Coronary artery (tissue), 2 donors: ENCODE data around the gene TAOK2.
A peak's percentile ranks its signal among the peaks of the same experiment; 100 is the strongest.
"Not testable (repeated sequence)": the region's sequence is repeated elsewhere in the genome, so short reads cannot be mapped to it uniquely, and the experiment has no call there.

Experiments
- DNase-seq: peaks from one replicate; pipeline ENCODE4 v3.0.0-alpha.2; 2017; ENCODE audit warnings: low spot score
- H3K27ac ChIP-seq, 2 donors: fragments of 200-600 bp; sonication (generic); one replicate each; pipeline ENCODE4 v1.5.1; 2016 to 2019
- H3K4me3 ChIP-seq: fragments of 200-600 bp; sonication (generic); 2 replicates; pipeline ENCODE4 v1.5.1; 2016; ENCODE audit warnings: mild to moderate bottlenecking, moderate library complexity
- TF ChIP-seq, protein P1 (sequence below): fragments of 200-600 bp; sonication (generic); IDR thresholded peaks from one replicate; pipeline ENCODE4 v1.5.1; 2019; ENCODE audit warnings: antibody characterized with exemption

TAOK2 gene

GRCh38 chr16:29959293-29959692 lies 14.4 kb upstream of the TAOK2 start:
- Histone ChIP-seq H3K27ac (no peak overlapping the region), H3K4me3 (no peak overlapping the region)
- TF ChIP-seq, protein P1, sequence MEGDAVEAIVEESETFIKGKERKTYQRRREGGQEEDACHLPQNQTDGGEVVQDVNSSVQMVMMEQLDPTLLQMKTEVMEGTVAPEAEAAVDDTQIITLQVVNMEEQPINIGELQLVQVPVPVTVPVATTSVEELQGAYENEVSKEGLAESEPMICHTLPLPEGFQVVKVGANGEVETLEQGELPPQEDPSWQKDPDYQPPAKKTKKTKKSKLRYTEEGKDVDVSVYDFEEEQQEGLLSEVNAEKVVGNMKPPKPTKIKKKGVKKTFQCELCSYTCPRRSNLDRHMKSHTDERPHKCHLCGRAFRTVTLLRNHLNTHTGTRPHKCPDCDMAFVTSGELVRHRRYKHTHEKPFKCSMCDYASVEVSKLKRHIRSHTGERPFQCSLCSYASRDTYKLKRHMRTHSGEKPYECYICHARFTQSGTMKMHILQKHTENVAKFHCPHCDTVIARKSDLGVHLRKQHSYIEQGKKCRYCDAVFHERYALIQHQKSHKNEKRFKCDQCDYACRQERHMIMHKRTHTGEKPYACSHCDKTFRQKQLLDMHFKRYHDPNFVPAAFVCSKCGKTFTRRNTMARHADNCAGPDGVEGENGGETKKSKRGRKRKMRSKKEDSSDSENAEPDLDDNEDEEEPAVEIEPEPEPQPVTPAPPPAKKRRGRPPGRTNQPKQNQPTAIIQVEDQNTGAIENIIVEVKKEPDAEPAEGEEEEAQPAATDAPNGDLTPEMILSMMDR = no peak
- no peak for DNase-seq

- H3K4me3 ChIP-seq, DNase-seq, H3K27ac ChIP-seq: not testable (repeated sequence)
Measured at GRCh38 chr16:29959821-29960220, 13.8 kb upstream of the TAOK2 start.

DNA sequence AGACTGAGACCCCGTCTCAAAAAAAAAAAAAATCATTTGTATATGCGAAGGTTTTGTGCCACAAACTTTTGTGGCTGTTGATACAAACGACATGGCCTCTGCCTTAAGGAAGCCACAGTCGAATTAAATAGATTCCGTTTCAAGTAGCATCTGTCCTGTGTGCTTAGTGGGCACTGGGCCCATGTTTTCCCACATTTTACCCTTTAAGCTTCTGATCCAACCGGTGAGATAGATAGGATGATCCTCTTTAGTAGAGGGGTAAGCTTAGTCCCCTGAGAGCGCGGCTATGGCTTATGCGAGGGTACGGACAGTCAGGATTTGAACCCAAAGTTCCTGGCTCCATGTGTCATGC lies 12.6 kb upstream of the TAOK2 start:
- DNase-seq = no peak
- peak overlapping the region; percentile 78 for H3K4me3 ChIP-seq
- TF ChIP-seq, protein P1 = no peak
- H3K27ac ChIP-seq = peak overlapping the region; percentile 93 to 95

DNA sequence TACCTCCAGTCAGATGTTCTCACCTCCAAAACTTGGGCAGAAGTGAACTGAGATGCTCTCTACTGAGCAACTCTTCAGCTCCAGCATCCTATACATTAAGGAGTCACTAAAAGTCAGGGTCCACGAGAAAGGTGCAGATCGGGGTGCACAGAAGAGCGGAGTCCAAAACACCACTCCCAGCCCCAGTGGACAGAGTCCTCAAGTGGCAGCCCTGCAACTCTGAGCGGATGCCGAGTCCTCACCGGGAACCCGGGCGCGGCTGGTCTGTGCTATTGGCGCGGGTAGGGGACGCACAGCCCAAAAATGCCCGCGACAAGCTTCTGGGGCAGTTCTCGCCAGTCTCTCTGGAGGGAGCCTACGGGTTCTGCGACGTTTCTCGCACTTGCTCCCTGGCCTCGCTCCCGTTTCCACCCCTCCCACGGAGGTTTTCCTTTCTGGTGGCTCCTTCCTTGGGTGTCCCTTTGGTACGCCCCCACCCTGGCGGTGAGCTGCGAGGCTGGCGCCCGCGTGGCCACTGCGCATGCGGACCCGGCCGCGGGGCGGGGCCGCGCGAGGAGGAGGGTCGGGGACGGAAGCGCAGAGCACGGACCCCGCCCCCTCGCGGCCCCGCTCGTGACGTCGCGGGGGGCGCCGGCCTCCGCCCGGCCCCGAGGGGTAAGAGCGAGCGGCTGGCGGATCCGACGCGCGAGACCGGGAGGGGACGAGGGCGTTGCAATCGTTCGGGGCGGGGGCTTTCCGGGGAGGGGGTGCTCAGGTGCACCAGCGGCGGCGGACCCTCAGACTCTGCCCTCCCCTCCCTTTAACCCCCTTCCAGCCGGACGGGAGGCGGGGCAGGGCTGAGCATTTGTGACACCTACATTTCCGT lies 12.0 kb upstream of the TAOK2 start, which contains the start of gene TMEM219:
TSS of gene TMEM219 (plus strand) at position 601 of the 865 bp plus-strand sequence. CDS start 1,065 bp downstream, outside the sequence.
- peak within 1 kb of the TSS; percentile 93 to 95 for H3K27ac ChIP-seq
- peak; percentile 93 for DNase-seq
- TF ChIP-seq, protein P1 = peak; percentile 24
- H3K4me3 ChIP-seq = peak within 1 kb of the TSS; percentile 78

DNA sequence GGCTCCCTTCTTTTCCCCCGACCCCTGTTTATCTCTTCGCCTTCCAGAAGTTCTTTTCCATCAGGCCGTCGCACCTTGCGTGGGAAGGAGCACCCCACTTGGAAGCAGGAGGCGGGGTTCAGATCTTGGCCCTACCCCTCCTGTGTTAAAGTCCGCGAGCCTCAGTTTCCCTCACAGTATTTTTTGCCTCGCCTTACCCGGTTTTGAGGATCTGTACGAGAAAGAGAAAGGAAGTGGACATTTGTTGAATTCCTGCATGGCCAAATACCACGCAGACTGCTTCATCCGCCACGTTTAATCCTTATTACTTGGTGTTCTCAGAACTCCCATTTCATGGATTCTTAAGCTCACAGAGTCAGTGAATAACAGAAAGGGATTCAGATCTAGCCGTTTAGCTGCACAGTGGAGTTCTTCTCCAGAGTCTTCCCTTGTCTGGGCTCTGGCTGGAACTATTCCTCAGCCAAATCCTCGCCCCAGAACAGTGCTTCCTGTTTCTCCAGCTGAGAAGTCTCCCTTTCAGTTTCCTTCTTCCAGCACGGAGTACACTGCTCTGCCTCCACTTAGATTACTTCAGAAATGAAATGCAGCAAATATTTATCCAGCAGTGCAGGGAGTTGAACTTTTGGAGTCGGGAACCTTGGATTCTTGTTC lies 11.2 kb upstream of the TAOK2 start:
- peak overlapping the region; percentile 78 for H3K4me3 ChIP-seq
- TF ChIP-seq, protein P1 = no peak
- peak overlapping the region; percentile 93 to 95 for H3K27ac ChIP-seq
- DNase-seq = no peak

DNA sequence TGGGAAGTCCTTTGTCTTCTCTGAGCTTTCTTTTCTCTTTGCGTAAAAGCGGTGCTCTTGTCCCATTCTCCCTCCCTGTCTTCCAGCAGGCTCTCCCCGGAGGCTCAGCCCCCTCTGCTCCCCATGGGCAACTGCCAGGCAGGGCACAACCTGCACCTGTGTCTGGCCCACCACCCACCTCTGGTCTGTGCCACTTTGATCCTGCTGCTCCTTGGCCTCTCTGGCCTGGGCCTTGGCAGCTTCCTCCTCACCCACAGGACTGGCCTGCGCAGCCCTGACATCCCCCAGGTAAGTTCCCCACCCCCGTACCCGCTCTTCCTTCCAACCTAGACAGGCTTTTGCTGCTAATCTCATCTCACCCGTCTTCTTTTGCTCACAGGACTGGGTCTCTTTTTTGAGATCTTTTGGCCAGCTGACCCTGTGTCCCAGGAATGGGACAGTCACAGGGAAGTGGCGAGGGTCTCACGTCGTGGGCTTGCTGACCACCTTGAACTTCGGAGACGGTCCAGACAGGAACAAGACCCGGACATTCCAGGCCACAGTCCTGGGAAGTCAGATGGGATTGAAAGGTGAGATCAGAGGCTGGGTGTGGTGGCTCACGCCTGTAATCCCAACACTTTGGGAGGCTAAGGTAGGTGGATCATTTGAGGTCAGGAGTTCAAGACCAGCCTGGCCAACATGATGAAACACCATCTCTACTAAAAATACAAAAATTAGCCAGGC lies 10.5 kb upstream of the TAOK2 start:
- Histone ChIP-seq H3K4me3 (peak overlapping the region; percentile 78), H3K27ac (peak overlapping the region; percentile 93 to 95)
- DNase-seq = no peak
- TF ChIP-seq, protein P1 = no peak

DNA sequence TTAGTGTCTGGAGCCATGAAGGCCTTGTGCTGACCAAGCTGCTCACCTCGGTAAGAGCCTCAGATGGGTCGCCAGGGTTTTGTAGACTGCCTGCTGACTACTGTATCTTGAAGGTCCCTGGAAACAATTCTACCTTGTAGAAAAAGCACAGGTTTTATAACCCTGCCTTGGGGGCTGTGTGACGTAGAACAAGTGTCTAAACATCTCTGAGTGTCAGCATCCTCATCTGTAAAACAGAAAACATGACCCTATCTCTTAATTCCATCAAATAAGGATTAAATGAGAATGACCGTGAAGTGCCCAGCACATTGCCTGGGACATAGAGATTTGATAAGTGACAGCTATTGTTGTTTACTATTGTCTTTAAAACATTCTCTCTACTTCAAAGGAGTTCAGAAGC lies 5.5 kb upstream of the TAOK2 start:
- TF ChIP-seq, protein P1 = no peak
- no peak overlapping the region for H3K27ac ChIP-seq
- no peak for DNase-seq
- no peak overlapping the region for H3K4me3 ChIP-seq
